ENCODE data around the gene CCDC171. TPM values are rescaled to one million over a fixed set of nuclear protein-coding genes. Genes with fewer than 3 reads are reported as not detected.

Gene CCDC171
- total RNA-seq, 2 experiments from 2014 or later, result 0.49 to 1.1 TPM

DNA sequence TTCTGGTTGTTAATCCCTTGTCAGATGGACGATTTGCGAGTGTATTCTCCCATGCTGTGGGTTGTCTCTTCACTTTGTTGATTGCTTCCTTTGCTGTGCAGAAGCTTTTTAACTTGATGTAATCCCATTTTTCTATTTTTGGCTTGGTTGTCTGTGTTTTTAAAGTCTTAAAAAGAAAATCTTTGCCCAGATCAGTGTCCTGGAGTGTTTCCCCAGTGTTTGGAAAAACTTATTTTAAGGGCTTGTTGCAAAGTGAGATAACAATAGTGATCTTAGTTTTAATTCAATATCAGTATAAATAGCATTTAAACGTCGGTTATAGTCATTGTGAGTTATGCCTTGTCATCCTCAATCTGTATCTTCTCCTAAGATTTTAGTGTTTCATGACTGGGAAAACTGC, 329.5 kb downstream of the CCDC171 start:
- Mint-ChIP-seq H3K4me3 (no peak overlapping the region), H3K36me3 (ENCODE audit: low read depth) (no peaks in the 10 kb centered on the region), H3K4me1 (ENCODE audit: low read depth) (no peaks in the 10 kb centered on the region), H3K27ac (no peak overlapping the region), H3K27me3 (no peaks in the 10 kb centered on the region), H3K9me3 (no peaks in the 10 kb centered on the region)
- no peak for DNase-seq
- ChIA-PET CTCF (no interaction called here), POLR2A (no interaction called here)
- H3K27me3 ChIP-seq (ENCODE audit: control insufficient read depth in 1 of 2, insufficient read depth in 2 of 2, low read length in 2 of 2), result no peaks in the 10 kb centered on the region
- no peaks in the 10 kb centered on the region for H3K4me1 ChIP-seq (ENCODE audit: insufficient read depth, low read length)
- H3K9me3 ChIP-seq (ENCODE audit: control insufficient read depth in 1 of 2, insufficient read depth in 1 of 2, low read length in 2 of 2), result peaks cover 0 to 4% of the 10 kb centered on the region in 2 experiments
- intact Hi-C loops (cut with DNase I, micrococcal nuclease), result no loop called here
- ATAC-seq (ENCODE audit: poor library complexity), result no peak
- H3K4me3 ChIP-seq (ENCODE audit: low read length), result no peak overlapping the region
- no peaks in the 10 kb centered on the region for H3K36me3 ChIP-seq (ENCODE audit: insufficient read depth, low read length)
- no peak overlapping the region for H3K27ac ChIP-seq (ENCODE audit: low read depth in 1 of 2, low read length in 2 of 2)
- TF ChIP-seq, protein P1, sequence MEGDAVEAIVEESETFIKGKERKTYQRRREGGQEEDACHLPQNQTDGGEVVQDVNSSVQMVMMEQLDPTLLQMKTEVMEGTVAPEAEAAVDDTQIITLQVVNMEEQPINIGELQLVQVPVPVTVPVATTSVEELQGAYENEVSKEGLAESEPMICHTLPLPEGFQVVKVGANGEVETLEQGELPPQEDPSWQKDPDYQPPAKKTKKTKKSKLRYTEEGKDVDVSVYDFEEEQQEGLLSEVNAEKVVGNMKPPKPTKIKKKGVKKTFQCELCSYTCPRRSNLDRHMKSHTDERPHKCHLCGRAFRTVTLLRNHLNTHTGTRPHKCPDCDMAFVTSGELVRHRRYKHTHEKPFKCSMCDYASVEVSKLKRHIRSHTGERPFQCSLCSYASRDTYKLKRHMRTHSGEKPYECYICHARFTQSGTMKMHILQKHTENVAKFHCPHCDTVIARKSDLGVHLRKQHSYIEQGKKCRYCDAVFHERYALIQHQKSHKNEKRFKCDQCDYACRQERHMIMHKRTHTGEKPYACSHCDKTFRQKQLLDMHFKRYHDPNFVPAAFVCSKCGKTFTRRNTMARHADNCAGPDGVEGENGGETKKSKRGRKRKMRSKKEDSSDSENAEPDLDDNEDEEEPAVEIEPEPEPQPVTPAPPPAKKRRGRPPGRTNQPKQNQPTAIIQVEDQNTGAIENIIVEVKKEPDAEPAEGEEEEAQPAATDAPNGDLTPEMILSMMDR (IDR thresholded peaks at IDR 0.05), result no peak

- no peaks in the 10 kb centered on the region for H3K36me3 ChIP-seq (ENCODE audit: insufficient read depth, low read length)
- no peaks in the 10 kb centered on the region for H3K36me3 Mint-ChIP-seq (ENCODE audit: low read depth)
- no peaks in the 10 kb centered on the region for H3K27me3 ChIP-seq (ENCODE audit: control insufficient read depth in 1 of 2, insufficient read depth in 2 of 2, low read length in 2 of 2)
- ATAC-seq (ENCODE audit: poor library complexity), result no peak
- H3K27ac ChIP-seq (ENCODE audit: low read depth in 1 of 2, low read length in 2 of 2), result no peak overlapping the region
- intact Hi-C loops (cut with DNase I, micrococcal nuclease), result no loop called here
- no peak overlapping the region for H3K4me3 ChIP-seq (ENCODE audit: low read length)
- H3K9me3 Mint-ChIP-seq, result no peaks in the 10 kb centered on the region
- TF ChIP-seq, protein P1 (IDR thresholded peaks at IDR 0.05), result no peak
- H3K9me3 ChIP-seq (ENCODE audit: control insufficient read depth in 1 of 2, insufficient read depth in 1 of 2, low read length in 2 of 2), result peaks cover 0 to 4% of the 10 kb centered on the region in 2 experiments
- no peaks in the 10 kb centered on the region for H3K27me3 Mint-ChIP-seq
- CTCF ChIA-PET, result no interaction called here
- H3K4me1 Mint-ChIP-seq (ENCODE audit: low read depth), result no peaks in the 10 kb centered on the region
- H3K4me3 Mint-ChIP-seq, result no peak overlapping the region
- no peaks in the 10 kb centered on the region for H3K4me1 ChIP-seq (ENCODE audit: insufficient read depth, low read length)
- H3K27ac Mint-ChIP-seq, result no peak overlapping the region
- no peak for DNase-seq
- POLR2A ChIA-PET, result no interaction called here
Measured at GRCh38 chr9:15882883-15883282, 330.0 kb downstream of the CCDC171 start.

- intact Hi-C loops (cut with DNase I, micrococcal nuclease), result no loop called here
- CTCF ChIA-PET, result no interaction called here
- no peaks in the 10 kb centered on the region for H3K9me3 Mint-ChIP-seq
Measured at GRCh38 chr9:15885464-15885863, 332.6 kb downstream of the CCDC171 start.

More at GRCh38 chr9:15885464-15885863, 332.6 kb downstream of the CCDC171 start:
- POLR2A ChIA-PET, result no interaction called here
- Mint-ChIP-seq H3K4me3 (no peak overlapping the region), H3K27ac (no peak overlapping the region), H3K36me3 (ENCODE audit: low read depth) (no peaks in the 10 kb centered on the region), H3K4me1 (ENCODE audit: low read depth) (no peaks in the 10 kb centered on the region), H3K27me3 (no peaks in the 10 kb centered on the region)
- H3K27ac ChIP-seq (ENCODE audit: low read depth in 1 of 2, low read length in 2 of 2), result no peak overlapping the region
- TF ChIP-seq, protein P1 (IDR thresholded peaks at IDR 0.05), result no peak
- no peaks in the 10 kb centered on the region for H3K36me3 ChIP-seq (ENCODE audit: insufficient read depth, low read length)
- DNase-seq (no peak), ATAC-seq (ENCODE audit: poor library complexity) (no peak)
- no peaks in the 10 kb centered on the region for H3K4me1 ChIP-seq (ENCODE audit: insufficient read depth, low read length)
- H3K27me3 ChIP-seq (ENCODE audit: control insufficient read depth in 1 of 2, insufficient read depth in 2 of 2, low read length in 2 of 2), result no peaks in the 10 kb centered on the region
- no peak overlapping the region for H3K4me3 ChIP-seq (ENCODE audit: low read length)
- peaks cover 0 to 4% of the 10 kb centered on the region in 2 experiments for H3K9me3 ChIP-seq (ENCODE audit: control insufficient read depth in 1 of 2, insufficient read depth in 1 of 2, low read length in 2 of 2)
